ENCODE data around the gene HELZ.

HELZ gene

DNA sequence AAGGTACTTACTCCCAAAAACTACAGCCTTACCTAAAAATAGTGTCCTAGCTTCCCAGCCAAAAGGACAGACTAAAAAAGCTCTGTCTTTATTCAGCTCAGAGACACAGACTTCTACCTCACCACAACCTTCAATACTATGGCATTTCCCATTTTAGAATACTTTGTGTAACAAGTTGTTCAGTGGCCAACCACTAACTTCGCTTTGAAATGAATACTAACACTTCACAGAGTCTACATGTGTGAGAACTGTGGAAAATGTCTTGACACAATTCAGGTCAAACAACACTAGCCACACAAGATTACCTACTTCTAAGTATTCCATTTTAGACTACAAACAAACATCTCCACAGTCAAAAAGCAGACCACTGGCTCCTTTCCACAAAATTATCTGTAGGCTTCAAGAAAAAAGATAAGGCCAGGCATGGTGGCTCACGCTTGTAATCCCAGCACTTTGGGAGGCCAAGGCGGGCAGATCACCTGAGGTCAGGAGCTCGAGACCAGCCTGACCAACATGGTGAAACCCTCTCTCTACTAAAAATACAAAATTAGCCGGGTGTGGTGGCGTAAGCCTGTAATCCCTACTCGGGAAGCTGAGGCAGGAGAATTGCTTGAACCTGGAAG lies 3.2 kb downstream of the HELZ start:
- no peak overlapping the region for H3K4me3 ChIP-seq (ENCODE audit: low read depth, low read length)
- TF ChIP-seq, protein P1, sequence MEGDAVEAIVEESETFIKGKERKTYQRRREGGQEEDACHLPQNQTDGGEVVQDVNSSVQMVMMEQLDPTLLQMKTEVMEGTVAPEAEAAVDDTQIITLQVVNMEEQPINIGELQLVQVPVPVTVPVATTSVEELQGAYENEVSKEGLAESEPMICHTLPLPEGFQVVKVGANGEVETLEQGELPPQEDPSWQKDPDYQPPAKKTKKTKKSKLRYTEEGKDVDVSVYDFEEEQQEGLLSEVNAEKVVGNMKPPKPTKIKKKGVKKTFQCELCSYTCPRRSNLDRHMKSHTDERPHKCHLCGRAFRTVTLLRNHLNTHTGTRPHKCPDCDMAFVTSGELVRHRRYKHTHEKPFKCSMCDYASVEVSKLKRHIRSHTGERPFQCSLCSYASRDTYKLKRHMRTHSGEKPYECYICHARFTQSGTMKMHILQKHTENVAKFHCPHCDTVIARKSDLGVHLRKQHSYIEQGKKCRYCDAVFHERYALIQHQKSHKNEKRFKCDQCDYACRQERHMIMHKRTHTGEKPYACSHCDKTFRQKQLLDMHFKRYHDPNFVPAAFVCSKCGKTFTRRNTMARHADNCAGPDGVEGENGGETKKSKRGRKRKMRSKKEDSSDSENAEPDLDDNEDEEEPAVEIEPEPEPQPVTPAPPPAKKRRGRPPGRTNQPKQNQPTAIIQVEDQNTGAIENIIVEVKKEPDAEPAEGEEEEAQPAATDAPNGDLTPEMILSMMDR (IDR thresholded peaks at IDR 0.05; ENCODE audit: low read depth, low read length): no peak

GRCh38 chr17:67239597-67239996 lies 5.4 kb downstream of the HELZ start:
- no peak overlapping the region for H3K4me3 ChIP-seq (ENCODE audit: low read depth, low read length)
- TF ChIP-seq, protein P1 (IDR thresholded peaks at IDR 0.05; ENCODE audit: low read depth, low read length): no peak

DNA sequence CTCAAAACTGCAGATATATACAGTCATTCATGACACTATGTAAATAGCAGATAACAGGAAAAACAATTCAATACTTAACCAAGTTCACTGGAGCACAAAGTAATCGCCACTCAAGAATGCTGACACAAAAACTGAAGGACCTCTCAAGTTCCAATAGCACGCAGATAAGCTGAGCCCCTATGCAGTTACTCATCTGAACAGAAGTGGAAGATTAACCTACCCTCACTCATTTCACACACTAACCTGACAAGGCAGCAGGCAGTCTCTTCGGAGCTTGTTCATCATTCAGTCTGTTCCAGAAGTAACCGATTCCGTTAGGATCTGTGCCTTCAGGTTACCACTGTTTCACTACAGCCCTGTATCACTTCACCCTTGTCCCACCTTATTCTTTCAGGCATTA lies 6.0 kb downstream of the HELZ start:
- TF ChIP-seq, protein P1 (IDR thresholded peaks at IDR 0.05; ENCODE audit: low read depth, low read length): no peak
- H3K4me3 ChIP-seq (ENCODE audit: low read depth, low read length): no peak overlapping the region

DNA sequence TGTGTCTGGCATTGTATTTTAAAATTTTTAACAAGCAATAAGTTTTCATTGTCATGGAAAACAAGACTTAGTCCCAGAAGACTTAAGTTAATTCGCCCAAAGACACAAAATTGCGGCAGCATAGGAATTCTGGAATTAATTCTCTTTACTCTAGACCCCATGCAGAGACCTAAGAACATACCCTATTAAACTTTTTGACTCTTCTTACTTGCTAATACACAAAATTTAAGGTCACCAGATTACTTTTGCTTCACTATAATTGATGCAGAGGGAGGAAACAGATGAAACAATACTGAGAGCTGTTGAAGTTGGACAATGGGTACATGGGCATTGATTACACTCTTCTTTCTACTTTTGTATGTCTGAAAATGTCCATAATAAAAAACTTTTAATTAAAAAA lies 12.6 kb downstream of the HELZ start:
- TF ChIP-seq, protein P1 (IDR thresholded peaks at IDR 0.05; ENCODE audit: low read depth, low read length): no peak
- no peak overlapping the region for H3K4me3 ChIP-seq (ENCODE audit: low read depth, low read length)

- TF ChIP-seq, protein P1 (IDR thresholded peaks at IDR 0.05; ENCODE audit: low read depth, low read length): no peak
- no peak overlapping the region for H3K4me3 ChIP-seq (ENCODE audit: low read depth, low read length)
Measured at GRCh38 chr17:67229109-67229955, 15.7 kb downstream of the HELZ start.

DNA sequence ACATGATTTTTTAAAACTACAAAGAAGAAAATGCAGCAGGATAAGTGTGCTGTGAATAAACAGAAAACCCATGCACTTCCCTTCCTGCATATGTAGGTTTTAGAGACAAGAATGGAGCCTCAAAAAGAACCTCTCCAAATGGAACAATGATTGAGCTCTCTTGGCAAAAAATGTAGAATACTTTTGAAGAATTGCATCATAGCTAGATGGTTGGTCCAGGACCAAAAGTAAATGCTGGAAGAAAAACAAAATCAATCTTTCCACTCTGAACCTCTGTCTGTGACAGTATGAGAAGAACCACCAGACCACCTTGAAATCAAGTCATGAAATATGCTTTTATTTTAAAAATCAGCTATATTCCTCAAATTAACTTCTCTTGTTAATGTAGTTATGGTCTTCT lies 17.5 kb downstream of the HELZ start:
- H3K4me3 ChIP-seq (ENCODE audit: low read depth, low read length): no peak overlapping the region
- TF ChIP-seq, protein P1 (IDR thresholded peaks at IDR 0.05; ENCODE audit: low read depth, low read length): no peak

DNA sequence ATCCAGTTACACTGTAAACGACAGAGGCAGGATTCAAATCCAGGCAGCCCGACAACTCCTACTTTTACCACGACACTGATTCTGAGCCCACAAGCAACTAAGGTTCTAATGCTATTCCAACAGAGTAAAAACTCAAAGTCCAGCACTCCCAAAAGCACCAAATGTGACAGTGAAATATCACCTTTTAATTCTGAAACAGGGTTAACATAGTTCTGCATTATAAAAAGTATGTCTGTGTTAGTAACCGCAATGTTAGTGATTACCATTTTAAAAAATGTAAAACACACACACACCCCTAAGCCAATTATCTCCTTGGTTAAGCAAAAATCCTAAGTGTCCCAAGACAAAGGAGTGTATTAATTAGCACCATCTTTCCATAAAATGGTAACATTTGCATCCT lies 19.7 kb downstream of the HELZ start:
- no peak overlapping the region for H3K4me3 ChIP-seq (ENCODE audit: low read depth, low read length)
- TF ChIP-seq, protein P1 (IDR thresholded peaks at IDR 0.05; ENCODE audit: low read depth, low read length): no peak
